Neural progenitor cell (in vitro differentiated cells): ENCODE data around the gene PLEK.

ENCODE experiments used
- EZH2 ChIP-seq: fragments of 200-600 bp; sonication (generic); IDR thresholded peaks from 2 replicates; pipeline ENCODE4 v1.6.1; 2017; ENCODE audit warnings: antibody characterized with exemption, mild to moderate bottlenecking, moderate library complexity
- EZH2phosphoT487 ChIP-seq: fragments of 200-600 bp; sonication (generic); IDR thresholded peaks from 2 replicates; pipeline ENCODE4 v1.6.1; 2017; ENCODE audit warnings: antibody characterized with exemption
- TF ChIP-seq, protein P1 (sequence below): fragments of 200-600 bp; sonication (generic); IDR thresholded peaks from 2 replicates; pipeline ENCODE4 v1.5.1; 2017; ENCODE audit warnings: antibody characterized with exemption, mild to moderate bottlenecking

DNA sequence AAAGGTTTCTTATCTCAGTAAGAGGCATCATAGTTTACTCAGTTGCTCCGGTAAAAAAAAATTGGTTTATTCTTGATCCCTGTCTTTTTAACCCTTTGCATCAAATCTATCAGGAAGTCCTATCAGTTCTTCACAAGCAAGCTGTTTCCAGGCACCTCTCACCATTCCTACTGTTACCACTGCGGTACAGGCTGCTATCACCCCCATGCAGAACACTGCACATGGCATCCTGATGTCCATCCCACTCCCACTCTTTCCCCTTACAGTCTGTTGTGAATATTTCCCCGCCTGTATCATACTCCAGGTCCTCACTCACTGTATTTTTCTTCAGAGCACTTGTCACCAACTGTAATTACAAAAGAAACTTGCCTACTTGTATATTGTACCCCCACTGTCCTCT lies 40.0 kb upstream of the PLEK start:
- TF ChIP-seq, protein P1, sequence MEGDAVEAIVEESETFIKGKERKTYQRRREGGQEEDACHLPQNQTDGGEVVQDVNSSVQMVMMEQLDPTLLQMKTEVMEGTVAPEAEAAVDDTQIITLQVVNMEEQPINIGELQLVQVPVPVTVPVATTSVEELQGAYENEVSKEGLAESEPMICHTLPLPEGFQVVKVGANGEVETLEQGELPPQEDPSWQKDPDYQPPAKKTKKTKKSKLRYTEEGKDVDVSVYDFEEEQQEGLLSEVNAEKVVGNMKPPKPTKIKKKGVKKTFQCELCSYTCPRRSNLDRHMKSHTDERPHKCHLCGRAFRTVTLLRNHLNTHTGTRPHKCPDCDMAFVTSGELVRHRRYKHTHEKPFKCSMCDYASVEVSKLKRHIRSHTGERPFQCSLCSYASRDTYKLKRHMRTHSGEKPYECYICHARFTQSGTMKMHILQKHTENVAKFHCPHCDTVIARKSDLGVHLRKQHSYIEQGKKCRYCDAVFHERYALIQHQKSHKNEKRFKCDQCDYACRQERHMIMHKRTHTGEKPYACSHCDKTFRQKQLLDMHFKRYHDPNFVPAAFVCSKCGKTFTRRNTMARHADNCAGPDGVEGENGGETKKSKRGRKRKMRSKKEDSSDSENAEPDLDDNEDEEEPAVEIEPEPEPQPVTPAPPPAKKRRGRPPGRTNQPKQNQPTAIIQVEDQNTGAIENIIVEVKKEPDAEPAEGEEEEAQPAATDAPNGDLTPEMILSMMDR, result no peak
- TF ChIP-seq EZH2 (no peak), EZH2phosphoT487 (no peak)
